ENCODE results near the gene GUCY1A1. TPM values are rescaled to one million over a fixed set of nuclear protein-coding genes. Genes with fewer than 3 reads are reported as not detected.
A peak's percentile ranks its signal among the peaks of the same experiment; 100 is the strongest.

Gene GUCY1A1
- total RNA-seq, 1 donor from 2014 or later = 1.0 TPM

DNA sequence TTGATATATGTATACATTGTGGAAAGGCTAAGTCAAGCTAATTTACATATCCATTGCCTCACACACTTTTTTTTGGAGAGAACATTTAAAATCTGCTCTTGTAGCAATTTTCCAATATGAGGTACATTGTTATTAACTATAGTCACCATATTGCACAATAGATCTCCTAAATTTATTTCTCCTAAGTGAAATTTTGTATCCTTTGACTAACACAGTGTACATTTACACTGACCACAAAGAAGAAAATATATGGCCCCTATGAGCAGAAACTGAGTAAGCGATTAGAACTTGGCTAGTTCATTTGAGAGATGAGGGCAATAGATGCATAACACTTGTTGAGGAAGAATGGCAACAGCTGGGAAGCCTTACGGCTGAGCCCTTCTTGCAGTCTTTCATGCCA, 71.9 kb downstream of the GUCY1A1 start:
- H3K9me3 ChIP-seq (ENCODE audit: insufficient read depth, low read depth, low read length) = no peaks in the 10 kb centered on the region
- TF ChIP-seq EZH2 (IDR thresholded peaks at IDR 0.05; ENCODE audit: insufficient read depth, low read length) = no peak
- TF ChIP-seq, protein P1, sequence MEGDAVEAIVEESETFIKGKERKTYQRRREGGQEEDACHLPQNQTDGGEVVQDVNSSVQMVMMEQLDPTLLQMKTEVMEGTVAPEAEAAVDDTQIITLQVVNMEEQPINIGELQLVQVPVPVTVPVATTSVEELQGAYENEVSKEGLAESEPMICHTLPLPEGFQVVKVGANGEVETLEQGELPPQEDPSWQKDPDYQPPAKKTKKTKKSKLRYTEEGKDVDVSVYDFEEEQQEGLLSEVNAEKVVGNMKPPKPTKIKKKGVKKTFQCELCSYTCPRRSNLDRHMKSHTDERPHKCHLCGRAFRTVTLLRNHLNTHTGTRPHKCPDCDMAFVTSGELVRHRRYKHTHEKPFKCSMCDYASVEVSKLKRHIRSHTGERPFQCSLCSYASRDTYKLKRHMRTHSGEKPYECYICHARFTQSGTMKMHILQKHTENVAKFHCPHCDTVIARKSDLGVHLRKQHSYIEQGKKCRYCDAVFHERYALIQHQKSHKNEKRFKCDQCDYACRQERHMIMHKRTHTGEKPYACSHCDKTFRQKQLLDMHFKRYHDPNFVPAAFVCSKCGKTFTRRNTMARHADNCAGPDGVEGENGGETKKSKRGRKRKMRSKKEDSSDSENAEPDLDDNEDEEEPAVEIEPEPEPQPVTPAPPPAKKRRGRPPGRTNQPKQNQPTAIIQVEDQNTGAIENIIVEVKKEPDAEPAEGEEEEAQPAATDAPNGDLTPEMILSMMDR (IDR thresholded peaks at IDR 0.05; ENCODE audit: insufficient read depth, low read depth, low read length) = no peak
- no peak overlapping the region for H3K9ac ChIP-seq (ENCODE audit: low read length)
- no peak overlapping the region for H2AFZ ChIP-seq (ENCODE audit: low read depth, low read length)
- H3K27ac Mint-ChIP-seq (ENCODE audit: unreplicated experiment) = no peak overlapping the region
- H3K4me1 Mint-ChIP-seq (ENCODE audit: low read depth, unreplicated experiment) = no peaks in the 10 kb centered on the region
- no peak overlapping the region for H3K4me3 ChIP-seq (ENCODE audit: insufficient read depth, low read depth, low read length)
- H3K27ac ChIP-seq (ENCODE audit: low read depth, low read length) = no peak overlapping the region
- peaks cover 4% of the 10 kb centered on the region for H3K27me3 Mint-ChIP-seq (ENCODE audit: low read depth, unreplicated experiment)
- peak; percentile 53 for DNase-seq (ENCODE audit: low read depth)
- H4K20me1 ChIP-seq (ENCODE audit: insufficient read depth, low read length) = no peaks in the 10 kb centered on the region
- no peaks in the 10 kb centered on the region for H3K4me1 ChIP-seq (ENCODE audit: insufficient read depth, low read length)
- H3K36me3 ChIP-seq (ENCODE audit: insufficient read depth, low read length) = no peaks in the 10 kb centered on the region
- H3K27me3 ChIP-seq (ENCODE audit: insufficient read depth, low read length) = no peaks in the 10 kb centered on the region
- no peak overlapping the region for H3K4me3 Mint-ChIP-seq (ENCODE audit: unreplicated experiment)
- H3K4me2 ChIP-seq (ENCODE audit: low read length) = no peak overlapping the region
- no peak for FAIRE-seq
- no peaks in the 10 kb centered on the region for H3K36me3 Mint-ChIP-seq (ENCODE audit: low read depth, unreplicated experiment)
- H3K9me3 Mint-ChIP-seq (ENCODE audit: unreplicated experiment) = peaks cover under 1% of the 10 kb centered on the region
- no peaks in the 10 kb centered on the region for H3K79me2 ChIP-seq (ENCODE audit: insufficient read depth, low read length)

DNA sequence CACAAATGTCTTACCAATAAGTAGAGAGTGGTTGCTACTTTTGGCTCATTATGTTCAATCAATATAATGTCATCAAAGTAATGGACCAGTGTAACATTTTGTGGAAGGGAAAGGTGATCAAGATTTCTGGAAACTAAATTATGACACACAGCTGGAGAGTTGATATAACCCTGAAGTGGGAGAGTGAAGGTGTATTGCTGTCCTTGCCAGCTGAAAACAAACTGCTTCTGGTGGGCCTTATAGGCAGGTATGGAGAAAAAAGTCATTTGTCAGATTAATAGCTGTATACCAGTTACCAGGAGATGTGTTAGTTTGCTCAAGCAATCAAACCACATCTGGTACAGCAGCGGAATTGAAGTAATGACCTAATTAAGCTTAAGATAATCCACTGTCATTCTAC, 74.9 kb downstream of the GUCY1A1 start:
- Histone ChIP-seq H2AFZ (ENCODE audit: low read depth, low read length) (no peak overlapping the region), H3K9ac (ENCODE audit: low read length) (no peak overlapping the region), H3K4me3 (ENCODE audit: insufficient read depth, low read depth, low read length) (no peak overlapping the region), H3K27ac (ENCODE audit: low read depth, low read length) (no peak overlapping the region), H3K36me3 (ENCODE audit: insufficient read depth, low read length) (no peaks in the 10 kb centered on the region), H3K4me2 (ENCODE audit: low read length) (no peak overlapping the region), H3K79me2 (ENCODE audit: insufficient read depth, low read length) (no peaks in the 10 kb centered on the region), H3K4me1 (ENCODE audit: insufficient read depth, low read length) (no peaks in the 10 kb centered on the region), H3K27me3 (ENCODE audit: insufficient read depth, low read length) (no peaks in the 10 kb centered on the region), H3K9me3 (ENCODE audit: insufficient read depth, low read depth, low read length) (no peaks in the 10 kb centered on the region), H4K20me1 (ENCODE audit: insufficient read depth, low read length) (no peaks in the 10 kb centered on the region)
- H3K4me1 Mint-ChIP-seq (ENCODE audit: low read depth, unreplicated experiment) = no peaks in the 10 kb centered on the region
- no peak for TF ChIP-seq EZH2 (IDR thresholded peaks at IDR 0.05; ENCODE audit: insufficient read depth, low read length)
- TF ChIP-seq, protein P1 (IDR thresholded peaks at IDR 0.05; ENCODE audit: insufficient read depth, low read depth, low read length) = no peak
- no peak overlapping the region for H3K27ac Mint-ChIP-seq (ENCODE audit: unreplicated experiment)
- no peak overlapping the region for H3K4me3 Mint-ChIP-seq (ENCODE audit: unreplicated experiment)
- FAIRE-seq (no peak), DNase-seq (ENCODE audit: low read depth) (no peak)
- no peaks in the 10 kb centered on the region for H3K36me3 Mint-ChIP-seq (ENCODE audit: low read depth, unreplicated experiment)
- H3K9me3 Mint-ChIP-seq (ENCODE audit: unreplicated experiment) = peaks cover 2% of the 10 kb centered on the region
- no peaks in the 10 kb centered on the region for H3K27me3 Mint-ChIP-seq (ENCODE audit: low read depth, unreplicated experiment)

DNA sequence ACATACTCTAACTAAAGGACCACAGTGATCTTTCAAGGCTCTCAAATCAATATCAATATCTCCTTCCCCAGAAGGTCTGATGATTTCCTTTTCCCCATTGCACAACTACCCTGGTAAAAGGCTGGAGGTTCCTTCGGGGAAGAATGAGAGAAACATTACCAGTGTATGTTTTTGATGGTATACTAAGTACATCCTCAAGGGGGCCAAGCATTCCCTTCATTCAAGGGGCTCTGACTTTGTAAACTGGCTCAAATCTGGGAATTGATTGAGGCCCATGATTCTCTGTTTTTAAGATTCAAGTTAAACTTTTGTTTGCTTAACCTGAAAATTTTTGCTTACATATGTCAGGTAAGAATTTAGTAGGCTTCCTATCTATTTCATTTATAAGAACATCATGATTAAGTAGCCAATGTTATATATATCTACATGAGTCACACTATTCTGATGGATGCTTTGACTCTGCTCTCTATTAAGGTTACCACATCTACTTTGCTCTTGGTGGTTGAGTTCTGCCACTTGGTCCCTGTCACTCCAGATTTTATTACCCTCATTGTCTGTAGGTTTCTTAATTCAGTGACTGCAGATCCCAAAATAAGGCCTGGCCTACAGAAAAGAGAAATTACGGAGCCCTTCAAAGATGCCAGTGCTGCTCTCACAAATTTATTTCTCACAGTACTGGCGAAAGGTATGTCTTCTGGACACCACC, 75.8 kb downstream of the GUCY1A1 start:
- H3K4me1 Mint-ChIP-seq (ENCODE audit: low read depth, unreplicated experiment) = no peaks in the 10 kb centered on the region

More for the DNA sequence above, 75.8 kb downstream of the GUCY1A1 start:
- Histone ChIP-seq H3K27me3 (ENCODE audit: insufficient read depth, low read length) (no peaks in the 10 kb centered on the region), H3K36me3 (ENCODE audit: insufficient read depth, low read length) (no peaks in the 10 kb centered on the region), H3K27ac (ENCODE audit: low read depth, low read length) (no peak overlapping the region), H4K20me1 (ENCODE audit: insufficient read depth, low read length) (no peaks in the 10 kb centered on the region), H3K9me3 (ENCODE audit: insufficient read depth, low read depth, low read length) (no peaks in the 10 kb centered on the region), H3K4me2 (ENCODE audit: low read length) (no peak overlapping the region), H3K4me1 (ENCODE audit: insufficient read depth, low read length) (no peaks in the 10 kb centered on the region), H3K9ac (ENCODE audit: low read length) (no peak overlapping the region), H2AFZ (ENCODE audit: low read depth, low read length) (no peak overlapping the region), H3K79me2 (ENCODE audit: insufficient read depth, low read length) (no peaks in the 10 kb centered on the region), H3K4me3 (ENCODE audit: insufficient read depth, low read depth, low read length) (no peak overlapping the region)
- H3K36me3 Mint-ChIP-seq (ENCODE audit: low read depth, unreplicated experiment) = no peaks in the 10 kb centered on the region
- H3K27me3 Mint-ChIP-seq (ENCODE audit: low read depth, unreplicated experiment) = peaks cover 2% of the 10 kb centered on the region
- no peak overlapping the region for H3K27ac Mint-ChIP-seq (ENCODE audit: unreplicated experiment)
- peaks cover 2% of the 10 kb centered on the region for H3K9me3 Mint-ChIP-seq (ENCODE audit: unreplicated experiment)
- no peak for FAIRE-seq
- TF ChIP-seq EZH2 (IDR thresholded peaks at IDR 0.05; ENCODE audit: insufficient read depth, low read length) = no peak
- TF ChIP-seq, protein P1 (IDR thresholded peaks at IDR 0.05; ENCODE audit: insufficient read depth, low read depth, low read length) = no peak
- DNase-seq (ENCODE audit: low read depth) = no peak
- H3K4me3 Mint-ChIP-seq (ENCODE audit: unreplicated experiment) = no peak overlapping the region
